ENCODE measurements around the gene PRSS27.

GRCh38 chr16:2724816-2725348, 4.9 kb upstream of the PRSS27 start:
- no peak for TF ChIP-seq CTCF (IDR thresholded peaks at IDR 0.05)
- no peak for TF ChIP-seq POLR2A (IDR thresholded peaks at IDR 0.05)
